IMR-90 (cell line): ENCODE measurements around the gene CCDC134. TPM values are rescaled to one million over a fixed set of nuclear protein-coding genes. Genes with fewer than 3 reads are reported as not detected.

Experiments
- ATAC-seq: fragments of 200-7000 bp; cut with Tn5 transposase; 2 replicates; pipeline ENCODE4 v1.9.1; 2020; ENCODE audit warnings: low read depth, mild to moderate bottlenecking, moderate library complexity
- BruUV-seq: library from RNA; stranded (reverse); fragments of 400-500 nt; replicated peaks from 2 replicates; lab custom pipeline; 2021; lab: Mats Ljungman, UMichigan
- CTCF ChIA-PET: fragments of 300-600 bp; formaldehyde crosslinking; extraction: SDS; loops from one replicate; lab custom pipeline; 2021; ENCODE audit warnings: antibody characterized with exemption; lab: Yijun Ruan, JAX
- POLR2A ChIA-PET: fragments of 300-600 bp; sonication (Branson Sonifier 250); formaldehyde crosslinking; loops from one replicate; lab custom pipeline; 2022; ENCODE audit warnings: antibody characterized with exemption; ENCODE audit not compliant: unreplicated experiment; lab: Charles Lee
- DNase-seq: peaks from one replicate; pipeline ENCODE4 v3.0.0; 2013
- H2AFZ ChIP-seq: replicated peaks from 2 replicates; pipeline ENCODE3; 2013; ENCODE audit warnings: low read length, mild to moderate bottlenecking; ENCODE audit not compliant: poor library complexity
- H2AK5ac ChIP-seq: 2 replicates; pipeline ENCODE4 v1.6.1; 2013; ENCODE audit warnings: low read depth, low read length, inconsistent platforms
- H2AK9ac ChIP-seq: replicated peaks from 2 replicates; pipeline ENCODE3; 2013; ENCODE audit warnings: mild to moderate bottlenecking, low read depth, low read length, moderate library complexity; ENCODE audit not compliant: poor library complexity
- H2BK120ac ChIP-seq: 2 replicates; pipeline ENCODE4 v1.6.1; 2013; ENCODE audit warnings: low read depth, low read length, inconsistent platforms
- H2BK15ac ChIP-seq: 3 replicates; pipeline ENCODE4 v1.6.1; 2013; ENCODE audit warnings: low read depth, low read length, inconsistent platforms
- H2BK20ac ChIP-seq: 2 replicates; pipeline ENCODE4 v1.6.1; 2013; ENCODE audit warnings: low read depth, mild to moderate bottlenecking, inconsistent platforms, low read length, moderate library complexity
- H2BK5ac ChIP-seq: 2 replicates; pipeline ENCODE4 v1.6.1; 2013; ENCODE audit warnings: mild to moderate bottlenecking, low read depth, low read length, inconsistent platforms; ENCODE audit not compliant: poor library complexity, severe bottlenecking
- H3K14ac ChIP-seq: replicated peaks from 2 replicates; pipeline ENCODE4 v1.6.1; 2013; ENCODE audit warnings: low read depth, low read length, inconsistent platforms
- H3K18ac ChIP-seq: 2 replicates; pipeline ENCODE4 v1.6.1; 2013; ENCODE audit warnings: low read depth, low read length, control low read depth
- H3K23ac ChIP-seq: 2 replicates; pipeline ENCODE4 v1.6.1; 2013; ENCODE audit warnings: low read depth, low read length, inconsistent platforms
- H3K27ac ChIP-seq: 2 replicates; pipeline ENCODE4 v1.5.1; 2013; ENCODE audit warnings: mild to moderate bottlenecking, control low read depth, low read length; ENCODE audit not compliant: insufficient read depth
- H3K27me3 ChIP-seq: 2 replicates; pipeline ENCODE4 v1.6.1; 2013; ENCODE audit warnings: low read length; ENCODE audit not compliant: control insufficient read depth, insufficient read depth
- H3K36me3 ChIP-seq: 2 replicates; pipeline ENCODE4 v1.6.1; 2013; ENCODE audit warnings: low read length, mixed read lengths; ENCODE audit not compliant: control insufficient read depth, insufficient read depth
- H3K4ac ChIP-seq: 2 replicates; pipeline ENCODE4 v1.6.1; 2013; ENCODE audit warnings: low read depth, low read length, inconsistent platforms
- H3K4me1 ChIP-seq: 2 replicates; pipeline ENCODE4 v1.6.1; 2013; ENCODE audit warnings: low read length, mixed read lengths; ENCODE audit not compliant: control insufficient read depth, insufficient read depth
- H3K4me2 ChIP-seq: 2 replicates; pipeline ENCODE4 v1.6.1; 2013; ENCODE audit warnings: low read depth, mild to moderate bottlenecking, control low read depth, low read length, moderate library complexity
- H3K4me3 ChIP-seq: 2 replicates; pipeline ENCODE4 v1.5.1; 2013; ENCODE audit warnings: low read depth, mild to moderate bottlenecking, control low read depth, low read length, moderate library complexity; ENCODE audit not compliant: insufficient read depth
- H3K56ac ChIP-seq: 2 replicates; pipeline ENCODE4 v1.6.1; 2013; ENCODE audit warnings: low read length, inconsistent platforms; ENCODE audit not compliant: insufficient read depth; ENCODE audit errors: extremely low read depth
- H3K79me1 ChIP-seq, 2 experiments: 2 replicates each; pipeline ENCODE4 v1.6.1; 2013; ENCODE audit warnings: low read length in 2 of 2, inconsistent platforms in 1 of 2, low read depth in 1 of 2
- H3K9ac ChIP-seq: 2 replicates; pipeline ENCODE4 v1.6.1; 2013; ENCODE audit warnings: low read depth, low read length, control low read depth
- H3K9me1 ChIP-seq: 2 replicates; pipeline ENCODE4 v1.6.1; 2013; ENCODE audit warnings: low read length, inconsistent platforms; ENCODE audit not compliant: insufficient read depth
- H3K9me3 ChIP-seq: 2 replicates; pipeline ENCODE4 v1.6.1; 2013; ENCODE audit warnings: low read length; ENCODE audit not compliant: control insufficient read depth, insufficient read depth
- H4K20me1 ChIP-seq: 2 replicates; pipeline ENCODE4 v1.6.1; 2013; ENCODE audit warnings: low read length, inconsistent platforms; ENCODE audit not compliant: insufficient read depth
- H4K5ac ChIP-seq: 2 replicates; pipeline ENCODE4 v1.6.1; 2013; ENCODE audit warnings: mild to moderate bottlenecking, low read depth, low read length, control low read depth
- H4K8ac ChIP-seq, 2 experiments: 2 replicates each; pipeline ENCODE4 v1.6.1; 2013; ENCODE audit warnings: low read depth in 2 of 2, low read length in 2 of 2, control low read depth in 1 of 2, inconsistent platforms in 1 of 2
- H4K91ac ChIP-seq: 2 replicates; pipeline ENCODE4 v1.6.1; 2013; ENCODE audit warnings: low read depth, low read length, inconsistent platforms; ENCODE audit not compliant: insufficient read depth
- BHLHE40 ChIP-seq: fragments of 150-350 bp; IDR thresholded peaks from 2 replicates; pipeline ENCODE4 v1.6.1; 2016; ENCODE audit warnings: mild to moderate bottlenecking, low read depth, low read length
- CEBPB ChIP-seq: IDR thresholded peaks from 2 replicates; pipeline ENCODE4 v1.6.1; 2012; ENCODE audit warnings: low read depth, low read length, improper control_type of control experiment
- CHD1 ChIP-seq: IDR thresholded peaks from 2 replicates; pipeline ENCODE4 v1.6.1; 2012; ENCODE audit warnings: low read depth, low read length, improper control_type of control experiment
- ELK1 ChIP-seq: fragments of 150-350 bp; IDR thresholded peaks from 2 replicates; pipeline ENCODE4 v1.6.1; 2016; ENCODE audit warnings: low read depth, mild to moderate bottlenecking, low read length, moderate library complexity, borderline replicate concordance
- MAFK ChIP-seq: IDR thresholded peaks from 2 replicates; pipeline ENCODE4 v1.6.1; 2012; ENCODE audit warnings: low read depth, low read length, improper control_type of control experiment
- POLR2A ChIP-seq: IDR thresholded peaks from 2 replicates; pipeline ENCODE4 v1.6.1; 2012; ENCODE audit warnings: mild to moderate bottlenecking, low read depth, low read length
- RFX5 ChIP-seq: IDR thresholded peaks from 2 replicates; pipeline ENCODE4 v1.8.0; 2012; ENCODE audit warnings: low read depth, mild to moderate bottlenecking, low read length, moderate library complexity
- SMC3 ChIP-seq: fragments of 150-350 bp; IDR thresholded peaks from 2 replicates; pipeline ENCODE4 v1.6.1; 2016; ENCODE audit warnings: low read depth, mild to moderate bottlenecking, antibody characterized with exemption, low read length, moderate library complexity
- WGBS, 2 experiments: methylation state at CpG; one replicate each; pipeline versions ENCODE4 v1.1.5 to v1.1.7; 2013; ENCODE audit warnings: missing lambda C conversion rate in 2 of 2; ENCODE audit not compliant: insufficient read length in 1 of 2; ENCODE audit errors: extremely low coverage in 2 of 2; 5-methylcytosine and 5-hydroxymethylcytosine counted together
- dilution Hi-C: fragments of 300-500 bp; cut with HindIII; formaldehyde crosslinking; loops from one replicate; pipeline ENCODE4 v1.14.3; 2018; ENCODE audit warnings: low sequenced_read_pairs; ENCODE audit not compliant: unreplicated experiment
- in situ Hi-C: fragments of 300-500 bp; cut with MboI; formaldehyde crosslinking; loops from 3 replicates; pipeline ENCODE4 v1.14.3; 2019; ENCODE audit warnings: low sequenced_read_pairs, inconsistent platforms, mixed read lengths
- intact Hi-C: fragments of 100-400 bp; cut with micrococcal nuclease; formaldehyde crosslinking; loops from 2 replicates; pipeline ENCODE4 v1.10.0; 2022
- polyA plus RNA-seq, 3 experiments: library from polyadenylated mRNA; depleted of rRNA; stranded (reverse); fragments of >200 nt; gene quantifications; 2 replicates each; pipeline ENCODE4 v1.2.3, GENCODE V29; 2012; ENCODE audit warnings: low replicate concordance in 1 of 3
- total RNA-seq: library from RNA; depleted of rRNA; stranded (reverse); fragments of >200 nt; gene quantifications from 2 replicates; pipeline ENCODE4 v1.2.3, GENCODE V29; 2012

Gene CCDC134
- total and polyA plus RNA-seq, 2 of the 4 experiments (the other 2 are of a cell fraction) = 5.1 to 7.0 TPM

- TF ChIP-seq RFX5 (no peak), SMC3 (no peak), BHLHE40 (no peak), CHD1 (no peak), MAFK (no peak), POLR2A (no peak), ELK1 (no peak), CEBPB (0 out of 2 replicates have a peak, but pooled peaks have one; percentile 3)
- ATAC-seq (peak; percentile 28), DNase-seq (peak; percentile 23)
- Histone ChIP-seq H3K14ac (no peak overlapping the region), H4K8ac (no peak overlapping the region), H2AK9ac (no peak overlapping the region), H2BK5ac (no peak overlapping the region), H3K4me3 (no peak overlapping the region), H3K9me3 (no peaks in the 10 kb centered on the region), H3K18ac (no peak overlapping the region), H3K4me1 (peaks cover 16% of the 10 kb centered on the region), H2AFZ (no peak overlapping the region), H3K9ac (no peak overlapping the region), H3K56ac (no peak overlapping the region), H2BK15ac (no peak overlapping the region), H4K91ac (no peak overlapping the region), H3K4ac (no peak overlapping the region), H3K9me1 (peaks cover 21% of the 10 kb centered on the region), H3K23ac (no peak overlapping the region), H2BK20ac (no peak overlapping the region), H2BK120ac (no peak overlapping the region), H3K27ac (no peak overlapping the region), H3K4me2 (0 out of 2 replicates have a peak overlapping the region, but pooled peaks have one; percentile 3), H3K36me3 (peaks cover 3% of the 10 kb centered on the region), H3K27me3 (no peaks in the 10 kb centered on the region), H4K5ac (no peak overlapping the region), H3K79me1 (peaks cover 7 to 61% of the 10 kb centered on the region in 2 experiments; a peak in 3 of 4 replicates), H4K20me1 (peaks cover 30% of the 10 kb centered on the region), H2AK5ac (no peak overlapping the region)
- dilution Hi-C loops (no loop called here), intact Hi-C loops (no loop called here), in situ Hi-C loops (no loop called here)
- no TSS peak for BruUV-seq
- ChIA-PET POLR2A (no interaction called here), CTCF (interaction anchor here (0.9 kb wide), 1 partner anchor 80 kb away, joined by 3 read pairs; no protein-coding TSS in a partner anchor)
- 100% methylated on average over 1 of the region's 4 CpGs; no CpG with 5 or more reads in 1 of the 2 experiments for WGBS, 2 experiments
Measured at GRCh38 chr22:41862160-41862529, 61.7 kb downstream of the CCDC134 start.
